K562 (cell line): ENCODE results near the gene PLRG1. TPM values are rescaled to one million over a fixed set of nuclear protein-coding genes. Genes with fewer than 3 reads are reported as not detected.

Source experiments
- ATAC-seq: fragments of 200-7000 bp; cut with Tn5 transposase; 3 replicates; pipeline ENCODE4 v1.9.1; 2020; ENCODE audit warnings: moderate library complexity
- BruUV-seq: library from RNA; stranded (reverse); fragments of 400-500 nt; replicated peaks from 2 replicates; lab custom pipeline; 2021; lab: Mats Ljungman, UMichigan
- CTCF ChIA-PET: fragments of 300-600 bp; formaldehyde crosslinking; extraction: SDS; loops from one replicate; lab custom pipeline; 2021; ENCODE audit warnings: low intra/inter-chr PET ratio; lab: Yijun Ruan, JAX
- POLR2A ChIA-PET: fragments of 300-600, 350-650 bp; sonication (Branson Sonifier 250); formaldehyde crosslinking; extraction: SDS; loops from one replicate; lab custom pipeline; 2021; ENCODE audit warnings: antibody characterized with exemption, inconsistent platforms; lab: Yijun Ruan, JAX
- DNase-seq, 4 experiments: peaks; one replicate each; pipeline versions ENCODE4 v3.0.0 to v3.0.0-alpha.2; 2011 to 2018; ENCODE audit warnings: low spot score in 3 of 4, mixed read lengths in 3 of 4; ENCODE audit errors: extremely low read depth in 1 of 4
- FAIRE-seq: peaks from 2 replicates; lab custom pipeline; 2011; peaks lifted over from hg19 to GRCh38; lab: Jason Lieb, UNC
- H2AFZ ChIP-seq: 2 replicates; pipeline ENCODE4 v1.6.0; 2011; ENCODE audit warnings: low read depth, low read length, control low read depth, inconsistent platforms
- H3K27ac ChIP-seq: fragments of 200-600 bp; 3 replicates; pipeline ENCODE4 v1.8.0; 2011; ENCODE audit warnings: low read depth, mild to moderate bottlenecking, control low read depth, inconsistent platforms, low read length, moderate library complexity, mixed read lengths; ENCODE audit errors: extremely low read depth
- H3K27me3 ChIP-seq, 2 experiments: fragments of 300-600 bp in 1 of 2; 2 replicates in 1 of 2; 3 replicates in 1 of 2; pipeline versions ENCODE4 v1.6.0 to v1.8.0; 2011; ENCODE audit warnings: inconsistent platforms in 2 of 2, low read length in 2 of 2, mild to moderate bottlenecking in 1 of 2, mixed read lengths in 1 of 2, moderate library complexity in 1 of 2; ENCODE audit not compliant: control insufficient read depth in 2 of 2, insufficient read depth in 2 of 2
- H3K36me3 ChIP-seq: fragments of 300-600 bp; 3 replicates; pipeline ENCODE4 v1.8.0; 2011; ENCODE audit warnings: mild to moderate bottlenecking, low read length, inconsistent platforms; ENCODE audit not compliant: control insufficient read depth, insufficient read depth
- H3K4me1 ChIP-seq, 2 experiments: fragments of 200-600 bp in 1 of 2; replicated peaks in 1 of 2; 2 replicates in 1 of 2; 3 replicates in 1 of 2; pipeline versions ENCODE4 v1.5.1 to v1.8.0; 2011; ENCODE audit warnings: inconsistent platforms in 2 of 2, low read length in 2 of 2, mild to moderate bottlenecking in 1 of 2, mixed read lengths in 1 of 2, moderate library complexity in 1 of 2; ENCODE audit not compliant: control insufficient read depth in 2 of 2, insufficient read depth in 2 of 2
- H3K4me2 ChIP-seq: 2 replicates; pipeline ENCODE4 v1.6.1; 2011; ENCODE audit warnings: low read length, control low read depth, inconsistent platforms, mixed read lengths; ENCODE audit not compliant: insufficient read depth
- H3K4me3 ChIP-seq: fragments of 200-600 bp; sonication (generic), shearing (Covaris generic); 2 replicates; pipeline ENCODE4 v1.5.1; 2016; ENCODE audit warnings: control low read depth, inconsistent platforms
- H3K79me2 ChIP-seq: fragments of 200-600 bp; 3 replicates; pipeline ENCODE4 v1.8.0; 2011; ENCODE audit warnings: low read length, inconsistent platforms; ENCODE audit not compliant: control insufficient read depth, insufficient read depth
- H3K9ac ChIP-seq, 2 experiments: 2 replicates each; pipeline versions ENCODE4 v1.6.0 to v1.6.1; 2011; ENCODE audit warnings: low read depth in 2 of 2, low read length in 2 of 2, control low read depth in 1 of 2, inconsistent platforms in 1 of 2, mild to moderate bottlenecking in 1 of 2, mixed read lengths in 1 of 2; ENCODE audit not compliant: insufficient read depth in 1 of 2
- H3K9me1 ChIP-seq: one replicate; pipeline ENCODE4 v1.6.0; 2011; ENCODE audit warnings: inconsistent platforms, mild to moderate bottlenecking, low read length, moderate library complexity; ENCODE audit not compliant: control insufficient read depth, insufficient read depth
- H3K9me3 ChIP-seq: replicated peaks from 2 replicates; pipeline ENCODE4 v1.5.1; 2011; ENCODE audit warnings: low read depth, low read length, inconsistent platforms; ENCODE audit not compliant: control insufficient read depth, insufficient read depth
- H4K20me1 ChIP-seq: replicated peaks from 2 replicates; pipeline ENCODE4 v1.6.1; 2011; ENCODE audit warnings: low read length, inconsistent platforms, mixed read lengths; ENCODE audit not compliant: control insufficient read depth, insufficient read depth
- CBFA2T3 ChIP-seq: fragments of 450-650 bp; IDR thresholded peaks from 2 replicates; pipeline ENCODE4 v1.6.1; 2017
- ZNF318 ChIP-seq, 2 experiments: fragments of 450-650 bp; IDR thresholded peaks; 2 replicates each; pipeline ENCODE4 v1.6.1; 2016; ENCODE audit warnings: mild to moderate bottlenecking in 2 of 2, borderline replicate concordance in 1 of 2, low read depth in 1 of 2, moderate library complexity in 1 of 2
- WGBS: fragments of 100-300 bp; shearing (Covaris generic); methylation state at CpG from one replicate; pipeline ENCODE4 v1.1.6; 2016; ENCODE audit warnings: low coverage, mixed read lengths; ENCODE audit not compliant: insufficient coverage; ENCODE audit errors: missing lambda C conversion rate; 5-methylcytosine and 5-hydroxymethylcytosine counted together
- in situ Hi-C: fragments of 300-500 bp; cut with MboI; formaldehyde crosslinking; loops from 4 replicates; pipeline ENCODE4 v1.15.0; 2018; ENCODE audit warnings: inconsistent platforms, mixed read lengths
- intact Hi-C: fragments of 100-400 bp; cut with micrococcal nuclease; formaldehyde crosslinking; loops from 2 replicates; pipeline ENCODE4 v1.14.2; 2022
- polyA plus RNA-seq, 8 experiments: library from polyadenylated mRNA; depleted of rRNA in 4 of 8; stranded (reverse) in 5 of 8; unstranded in 3 of 8; fragments of >200 nt; fragmentation: Nextera tagmentation in 2 of 8; fragmentation: Illumina TruSeq in 1 of 8; extraction: Ambion mirVana in 2 of 8; extraction: Trizol in 1 of 8; gene quantifications; 2 replicates each; pipeline versions ENCODE4 v1.2.1 to v1.2.3, GENCODE V29; 2011 to 2014; ENCODE audit warnings: inconsistent platforms in 1 of 8, missing spikeins in 1 of 8
- total RNA-seq, 7 experiments: library from RNA; depleted of rRNA in 6 of 7; stranded (reverse); fragments of >200 nt in 6 of 7; fragmentation: Illumina TruSeq in 2 of 7; extraction: Trizol in 2 of 7; gene quantifications; 2 replicates each; pipeline versions ENCODE4 v1.2.1 to v1.2.3, GENCODE V29; 2011 to 2021; ENCODE audit warnings: low replicate concordance in 1 of 7

PLRG1 gene
- total and polyA plus RNA-seq, 9 of the 15 experiments (the other 6 are each of a cell fraction or from before 2014, with no cell fraction given) = 48.0 to 248 (median 120) TPM

GRCh38 chr4:154560419-154560801 is 10.2 kb upstream of the PLRG1 start:
- Histone ChIP-seq H4K20me1 (no peaks in the 10 kb centered on the region), H3K27me3 (no peaks in the 10 kb centered on the region; a peak in 1 of 5 replicates), H3K4me3 (no peak overlapping the region), H3K27ac (no peak overlapping the region), H3K9ac (no peak overlapping the region), H3K4me2 (no peak overlapping the region), H3K9me3 (no peaks in the 10 kb centered on the region), H2AFZ (no peak overlapping the region), H3K4me1 (peaks cover 0 to 4% of the 10 kb centered on the region in 2 experiments; a peak in 1 of 5 replicates), H3K9me1 (no peaks in the 10 kb centered on the region), H3K79me2 (no peaks in the 10 kb centered on the region), H3K36me3 (no peaks in the 10 kb centered on the region)
- peak; percentile 28; the same call in 1 of the 2 replicates for TF ChIP-seq CBFA2T3
- no peak for TF ChIP-seq ZNF318 (IDR thresholded peaks at IDR 0.05; ENCODE audit: borderline replicate concordance in 1 of 2, low read depth in 1 of 2)
- FAIRE-seq (no peak), DNase-seq (no peak), ATAC-seq (0 out of 3 replicates have a peak, but pooled peaks have one; percentile 18)
- 0% methylated on average over 1 of the region's 1 CpG for WGBS
- BruUV-seq = no TSS peak
- ChIA-PET POLR2A (interaction anchor here (1.4 kb wide), 1 partner anchor 8 kb away, joined by 5 read pairs; no protein-coding TSS in a partner anchor), CTCF (interaction anchor here (0.6 to 1.7 kb wide), 3 partner anchors 58 to 64 kb away, joined by 3 to 10 read pairs (median 5); no protein-coding TSS in a partner anchor)
- in situ Hi-C loops = no loop called here
- intact Hi-C loops = no loop called here
